Mesendoderm (in vitro differentiated cells): ENCODE data around the gene TRERF1.

ENCODE experiments used
- DNase-seq: peaks from one replicate; pipeline ENCODE4 v3.0.0; 2013
- H2AK5ac ChIP-seq: 2 replicates; pipeline ENCODE4 v1.6.1; 2013; ENCODE audit warnings: low read length, inconsistent platforms
- H2BK120ac ChIP-seq: 2 replicates; pipeline ENCODE4 v1.6.1; 2013; ENCODE audit warnings: low read depth, mild to moderate bottlenecking, low read length, moderate library complexity, mixed read lengths
- H2BK15ac ChIP-seq: replicated peaks from 2 replicates; pipeline ENCODE4 v1.6.1; 2013; ENCODE audit warnings: low read depth, mild to moderate bottlenecking, moderate library complexity
- H2BK5ac ChIP-seq: 2 replicates; pipeline ENCODE4 v1.6.1; 2013; ENCODE audit warnings: low read length, inconsistent platforms
- H3K18ac ChIP-seq: 2 replicates; pipeline ENCODE4 v1.6.1; 2013; ENCODE audit warnings: mild to moderate bottlenecking, low read length, mixed read lengths
- H3K23ac ChIP-seq: one replicate; pipeline ENCODE4 v1.6.1; 2013; ENCODE audit warnings: low read length
- H3K27ac ChIP-seq: 2 replicates; pipeline ENCODE4 v1.5.1; 2013; ENCODE audit warnings: low read depth, mild to moderate bottlenecking, inconsistent platforms, low read length, moderate library complexity
- H3K27me3 ChIP-seq: 2 replicates; pipeline ENCODE4 v1.6.1; 2013; ENCODE audit warnings: low read length, control low read depth, mild to moderate bottlenecking, inconsistent platforms; ENCODE audit not compliant: insufficient read depth, poor library complexity
- H3K36me3 ChIP-seq: 2 replicates; pipeline ENCODE4 v1.6.1; 2013; ENCODE audit warnings: low read length, inconsistent platforms; ENCODE audit not compliant: control insufficient read depth, insufficient read depth
- H3K4ac ChIP-seq: one replicate; pipeline ENCODE4 v1.6.1; 2013; ENCODE audit warnings: low read depth, mild to moderate bottlenecking, low read length, moderate library complexity
- H3K4me1 ChIP-seq: 2 replicates; pipeline ENCODE4 v1.6.1; 2013; ENCODE audit warnings: low read depth, low read length, inconsistent platforms; ENCODE audit not compliant: control insufficient read depth
- H3K4me2 ChIP-seq: 2 replicates; pipeline ENCODE4 v1.6.1; 2013; ENCODE audit warnings: low read length
- H3K4me3 ChIP-seq: 2 replicates; pipeline ENCODE4 v1.5.1; 2013; ENCODE audit warnings: mild to moderate bottlenecking, low read length
- H3K56ac ChIP-seq: one replicate; pipeline ENCODE4 v1.6.1; 2013; ENCODE audit warnings: low read length
- H3K79me1 ChIP-seq: 2 replicates; pipeline ENCODE4 v1.6.1; 2013; ENCODE audit warnings: low read length, inconsistent platforms
- H3K79me2 ChIP-seq: 2 replicates; pipeline ENCODE4 v1.6.1; 2013; ENCODE audit warnings: mild to moderate bottlenecking, low read length; ENCODE audit not compliant: control insufficient read depth, insufficient read depth
- H3K9ac ChIP-seq: 2 replicates; pipeline ENCODE4 v1.6.1; 2013; ENCODE audit warnings: low read length, inconsistent platforms
- H4K5ac ChIP-seq: one replicate; pipeline ENCODE4 v1.6.1; 2013; ENCODE audit warnings: low read length
- H4K8ac ChIP-seq: one replicate; pipeline ENCODE4 v1.6.1; 2013; ENCODE audit warnings: low read depth, mild to moderate bottlenecking, control low read depth, low read length, moderate library complexity
- WGBS: extraction: QIAGEN DNeasy Blood & Tissue Kit; methylation state at CpG from one replicate; pipeline ENCODE4 v1.1.7; 2013; ENCODE audit warnings: low lambda C conversion rate, missing lambda C conversion rate; ENCODE audit not compliant: insufficient coverage; ENCODE audit errors: extremely low coverage; 5-methylcytosine and 5-hydroxymethylcytosine counted together

TRERF1 gene

DNA sequence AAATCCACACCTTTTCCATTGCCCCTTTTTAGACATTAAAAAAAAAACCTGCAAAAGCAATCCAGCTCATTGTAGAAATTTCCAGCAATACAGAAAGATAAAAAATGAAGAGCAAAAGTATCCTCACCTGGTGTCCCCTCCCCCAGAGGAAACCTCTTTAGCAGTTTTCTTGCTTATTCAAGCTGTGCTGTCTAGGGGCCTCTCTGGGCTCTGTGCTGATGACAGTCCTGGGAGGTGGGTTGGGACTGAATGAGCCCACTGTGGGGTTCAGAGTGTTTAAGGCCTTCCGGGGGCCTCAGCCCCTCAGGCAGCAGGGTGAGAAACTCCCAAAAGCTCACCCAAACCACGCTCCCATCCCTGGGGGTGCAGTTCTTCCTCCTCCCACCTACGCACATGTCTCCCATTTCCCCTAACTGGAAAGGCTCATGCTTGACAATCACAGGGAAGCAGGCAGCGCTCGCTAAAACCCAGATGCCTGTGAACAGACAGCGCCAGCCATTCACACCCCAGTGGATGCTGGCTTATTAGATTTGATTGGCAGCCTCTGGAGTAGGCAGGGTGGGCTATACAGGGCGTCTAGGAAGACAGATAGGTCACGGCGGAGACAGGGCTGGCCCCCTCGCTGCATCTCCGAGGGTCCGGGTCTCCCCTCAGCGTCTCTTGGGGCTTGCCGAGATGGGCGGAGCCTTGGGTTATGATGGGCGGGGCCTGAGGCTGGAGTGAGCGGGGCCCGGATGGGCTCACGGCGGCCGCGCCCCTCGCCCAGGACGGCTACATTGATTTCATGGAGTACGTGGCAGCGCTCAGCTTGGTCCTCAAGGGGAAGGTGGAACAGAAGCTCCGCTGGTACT, 274.0 kb downstream of the TRERF1 start:
- H2AK5ac ChIP-seq, result no peak overlapping the region
- peak overlapping the region; percentile 61 for H3K56ac ChIP-seq
- no peaks in the 10 kb centered on the region for H3K36me3 ChIP-seq
- no peak overlapping the region for H4K5ac ChIP-seq
- peak overlapping the region; percentile 63 for H3K4me2 ChIP-seq
- H3K23ac ChIP-seq, result no peak overlapping the region
- no peak overlapping the region for H3K18ac ChIP-seq
- no CpG with 5 or more reads among the region's 27 CpGs for WGBS
- H3K27me3 ChIP-seq, result no peaks in the 10 kb centered on the region
- H3K4me3 ChIP-seq, result peak overlapping the region; percentile 2
- no peaks in the 10 kb centered on the region for H3K79me1 ChIP-seq
- peak overlapping the region; percentile 23 for H3K9ac ChIP-seq
- H2BK15ac ChIP-seq, result no peak overlapping the region
- H2BK120ac ChIP-seq, result no peak overlapping the region
- H3K27ac ChIP-seq, result no peak overlapping the region
- peaks cover 2% of the 10 kb centered on the region for H3K4me1 ChIP-seq
- H4K8ac ChIP-seq, result no peak overlapping the region
- H2BK5ac ChIP-seq, result no peak overlapping the region
- no peak overlapping the region for H3K4ac ChIP-seq
- no peaks in the 10 kb centered on the region for H3K79me2 ChIP-seq
- peak; percentile 69 for DNase-seq

DNA sequence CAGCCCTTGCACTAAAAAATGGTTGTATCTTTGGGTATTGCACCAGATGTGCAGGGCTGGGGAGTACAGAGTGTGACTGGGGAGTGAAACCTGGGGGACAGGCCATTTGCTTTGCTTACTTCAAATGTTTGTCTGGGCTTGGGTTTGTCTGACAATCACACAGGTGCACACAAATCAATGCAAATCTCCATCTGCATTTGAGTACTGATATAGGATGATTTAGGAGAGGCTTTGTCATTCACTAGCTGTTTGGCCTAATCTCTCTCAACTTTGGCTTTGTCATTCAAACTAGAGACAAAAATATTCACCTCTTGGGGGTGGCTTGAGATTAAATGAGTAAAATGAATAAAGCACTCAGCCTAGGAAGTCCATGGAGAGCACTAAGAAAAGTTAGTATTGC, 274.7 kb downstream of the TRERF1 start:
- Histone ChIP-seq H4K8ac (no peak overlapping the region), H3K9ac (no peak overlapping the region), H3K56ac (no peak overlapping the region), H3K4me2 (no peak overlapping the region), H2AK5ac (no peak overlapping the region), H3K36me3 (no peaks in the 10 kb centered on the region), H3K4ac (no peak overlapping the region), H3K79me2 (no peaks in the 10 kb centered on the region), H2BK5ac (no peak overlapping the region), H3K27me3 (no peaks in the 10 kb centered on the region), H4K5ac (no peak overlapping the region), H2BK120ac (no peak overlapping the region), H3K79me1 (no peaks in the 10 kb centered on the region), H2BK15ac (no peak overlapping the region), H3K18ac (no peak overlapping the region), H3K4me1 (peaks cover 2% of the 10 kb centered on the region), H3K23ac (no peak overlapping the region), H3K4me3 (no peak overlapping the region), H3K27ac (no peak overlapping the region)
- no peak for DNase-seq

DNA sequence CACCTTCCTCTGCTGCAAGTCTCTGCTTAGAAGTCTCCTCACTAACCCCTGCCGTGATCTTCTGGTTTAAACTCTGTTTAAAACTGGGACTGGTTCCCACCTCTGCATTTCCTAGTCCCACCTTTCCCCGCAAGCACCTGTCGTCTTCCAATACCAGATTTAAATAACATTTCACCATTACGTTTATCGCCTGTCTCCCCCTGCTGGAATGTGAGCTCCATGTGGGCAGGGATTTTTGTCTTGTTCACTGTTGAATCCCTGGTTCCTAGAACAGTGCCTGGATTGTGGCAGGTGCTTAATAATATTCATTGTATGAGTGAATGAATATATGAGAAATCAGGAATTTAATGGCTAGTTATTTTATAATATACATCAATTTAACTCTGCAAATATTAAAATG, 275.9 kb downstream of the TRERF1 start:
- no CpG with 5 or more reads among the region's 5 CpGs for WGBS
- DNase-seq, result peak; percentile 45

More for the DNA sequence above, 275.9 kb downstream of the TRERF1 start:
- Histone ChIP-seq H3K4ac (no peak overlapping the region), H3K27me3 (no peaks in the 10 kb centered on the region), H2BK120ac (no peak overlapping the region), H4K8ac (no peak overlapping the region), H3K9ac (no peak overlapping the region), H3K56ac (no peak overlapping the region), H4K5ac (no peak overlapping the region), H3K4me1 (peaks cover 2% of the 10 kb centered on the region), H3K79me1 (no peaks in the 10 kb centered on the region), H3K23ac (no peak overlapping the region), H2AK5ac (no peak overlapping the region), H3K4me3 (no peak overlapping the region), H3K18ac (no peak overlapping the region), H2BK5ac (no peak overlapping the region), H3K27ac (no peak overlapping the region), H3K79me2 (no peaks in the 10 kb centered on the region), H3K4me2 (no peak overlapping the region), H3K36me3 (no peaks in the 10 kb centered on the region), H2BK15ac (no peak overlapping the region)
